GM12891 (cell line): ENCODE data around the gene PCNX1.

Source experiments
- POLR2A ChIP-seq: IDR thresholded peaks from 2 replicates; pipeline ENCODE4 v1.6.1; 2011; ENCODE audit warnings: low read depth, low read length, control low read depth
- POLR2AphosphoS5 ChIP-seq: IDR thresholded peaks from 2 replicates; pipeline ENCODE4 v1.6.1; 2011; ENCODE audit warnings: low read depth, low read length, control low read depth
- TAF1 ChIP-seq: IDR thresholded peaks from 2 replicates; pipeline ENCODE4 v1.6.1; 2011; ENCODE audit warnings: low read depth, low read length, control low read depth

DNA sequence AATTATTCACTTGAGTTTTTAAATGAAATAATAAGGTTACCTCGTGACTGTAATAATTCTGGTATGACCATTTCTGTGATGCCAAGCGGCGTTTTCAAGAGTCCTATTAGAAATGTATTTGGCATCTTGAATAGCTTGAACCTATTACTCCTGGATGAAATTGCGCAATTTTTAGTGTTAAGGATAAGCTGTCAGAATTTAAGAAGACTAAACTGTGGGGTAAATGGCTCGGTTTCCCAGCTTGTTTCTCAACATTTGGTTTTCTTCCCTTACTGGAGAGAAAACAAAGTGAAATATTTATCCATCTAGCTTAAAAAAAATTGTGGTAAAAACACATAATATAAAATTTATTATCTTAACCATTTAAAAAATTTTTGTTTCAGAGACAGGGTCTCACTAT, 26.8 kb downstream of the PCNX1 start:
- no peak for TF ChIP-seq POLR2AphosphoS5
- no peak for TF ChIP-seq POLR2A
- TF ChIP-seq TAF1, result no peak
